SK-N-SH (cell line): ENCODE measurements around the gene ADCK1. TPM values are rescaled to one million over a fixed set of nuclear protein-coding genes. Genes with fewer than 3 reads are reported as not detected.

Experiments used
- CTCF ChIA-PET: fragments of 300-600, 350-600 bp; formaldehyde crosslinking; extraction: SDS; loops from one replicate; lab custom pipeline; 2021; lab: Yijun Ruan, JAX
- POLR2A ChIA-PET: fragments of 350-600 bp; sonication (Branson Sonifier 250); formaldehyde crosslinking; extraction: SDS; loops from one replicate; lab custom pipeline; 2020; ENCODE audit warnings: antibody characterized with exemption, inconsistent platforms; lab: Yijun Ruan, JAX
- DNase-seq: peaks from one replicate; pipeline ENCODE4 v3.0.0; 2012
- H2AFZ ChIP-seq: fragments of 200-600 bp; sonication (generic); 2 replicates; pipeline ENCODE4 v1.8.1; 2016; ENCODE audit warnings: antibody characterized with exemption, mild to moderate bottlenecking, low read depth
- H3F3A ChIP-seq: fragments of 200-600 bp; sonication (generic); replicated peaks from 2 replicates; pipeline ENCODE3; 2016; ENCODE audit warnings: antibody characterized with exemption, mild to moderate bottlenecking; ENCODE audit not compliant: insufficient read depth
- H3K27ac ChIP-seq, 2 experiments: fragments of 200-500 bp in 1 of 2; fragments of 200-600 bp in 1 of 2; sonication (Bioruptor generic) in 1 of 2; sonication (generic), shearing (Covaris generic) in 1 of 2; 2 replicates each; pipeline versions ENCODE4 v1.5.1 to v1.6.1; 2014 to 2016; ENCODE audit warnings: low read depth in 2 of 2, inconsistent platforms in 1 of 2, low read length in 1 of 2, mild to moderate bottlenecking in 1 of 2, mixed read lengths in 1 of 2
- H3K27me3 ChIP-seq: fragments of 200-600 bp; sonication (generic), shearing (Covaris generic); 2 replicates; pipeline ENCODE4 v1.6.1; 2016; ENCODE audit warnings: mixed run types; ENCODE audit not compliant: insufficient read depth
- H3K36me3 ChIP-seq, 2 experiments: fragments of 200-500 bp in 1 of 2; fragments of 200-600 bp in 1 of 2; sonication (Bioruptor generic) in 1 of 2; sonication (generic) in 1 of 2; replicated peaks in 1 of 2; 2 replicates each; pipeline versions ENCODE3 to v1.5.1; 2014 to 2016; ENCODE audit warnings: low read length in 1 of 2, mild to moderate bottlenecking in 1 of 2; ENCODE audit not compliant: insufficient read depth in 2 of 2, control insufficient read depth in 1 of 2
- H3K4me1 ChIP-seq, 2 experiments: fragments of 200-500 bp in 1 of 2; fragments of 200-600 bp in 1 of 2; sonication (Bioruptor generic) in 1 of 2; sonication (generic), shearing (Covaris generic) in 1 of 2; 2 replicates each; pipeline versions ENCODE4 v1.5.1 to v1.6.1; 2014 to 2016; ENCODE audit warnings: low read depth in 1 of 2, low read length in 1 of 2, mixed run types in 1 of 2; ENCODE audit not compliant: insufficient read depth in 2 of 2, control insufficient read depth in 1 of 2
- H3K4me2 ChIP-seq: fragments of 200-600 bp; sonication (generic), shearing (Covaris generic); 2 replicates; pipeline ENCODE4 v1.6.1; 2017; ENCODE audit warnings: mixed run types
- H3K4me3 ChIP-seq, 2 experiments: fragments of 200-500 bp in 1 of 2; fragments of 200-600 bp in 1 of 2; sonication (Bioruptor generic) in 1 of 2; sonication (generic), shearing (Covaris generic) in 1 of 2; 2 replicates each; pipeline versions ENCODE4 v1.5.1 to v1.8.1; 2014 to 2016; ENCODE audit warnings: low read depth in 2 of 2, inconsistent platforms in 1 of 2, low read length in 1 of 2, mild to moderate bottlenecking in 1 of 2, mixed read lengths in 1 of 2, moderate library complexity in 1 of 2
- H3K79me2 ChIP-seq: fragments of 200-600 bp; sonication (generic); 2 replicates; pipeline ENCODE4 v1.8.1; 2017; ENCODE audit warnings: mild to moderate bottlenecking; ENCODE audit not compliant: insufficient read depth
- H3K9ac ChIP-seq: fragments of 200-600 bp; sonication (generic); 2 replicates; pipeline ENCODE4 v1.6.1; 2017; ENCODE audit warnings: mixed run types
- H3K9me2 ChIP-seq: fragments of 200-600 bp; sonication (generic); 2 replicates; pipeline ENCODE4 v1.6.1; 2017; ENCODE audit warnings: mixed run types
- H3K9me3 ChIP-seq: fragments of 200-600 bp; sonication (generic); 2 replicates; pipeline ENCODE4 v1.6.1; 2017; ENCODE audit warnings: mixed run types, mild to moderate bottlenecking, moderate library complexity
- H4K20me1 ChIP-seq: fragments of 200-600 bp; sonication (generic); 2 replicates; pipeline ENCODE4 v1.6.1; 2017; ENCODE audit warnings: mild to moderate bottlenecking, mixed run types; ENCODE audit not compliant: insufficient read depth
- EZH2phosphoT487 ChIP-seq: fragments of 200-600 bp; sonication (generic); IDR thresholded peaks from 2 replicates; pipeline ENCODE4 v1.6.1; 2017; ENCODE audit warnings: low read depth, mixed run types, mild to moderate bottlenecking, antibody characterized with exemption, moderate library complexity, borderline replicate concordance
- IRF3 ChIP-seq: fragments of 150-350 bp; IDR thresholded peaks from 2 replicates; pipeline ENCODE4 v1.6.1; 2016; ENCODE audit warnings: mild to moderate bottlenecking, low read depth, low read length
- JUND ChIP-seq: IDR thresholded peaks from 2 replicates; pipeline ENCODE4 v1.4.0; 2012
- MEF2A ChIP-seq: IDR thresholded peaks from 2 replicates; pipeline ENCODE4 v1.4.0; 2012; ENCODE audit warnings: low read depth, borderline replicate concordance
- MXI1 ChIP-seq: IDR thresholded peaks from 2 replicates; pipeline ENCODE4 v1.6.1; 2012; ENCODE audit warnings: mild to moderate bottlenecking, low read depth, low read length, improper control_type of control experiment
- NFIC ChIP-seq: IDR thresholded peaks from 2 replicates; pipeline ENCODE4 v1.4.0; 2012; ENCODE audit warnings: borderline replicate concordance
- POLR2AphosphoS5 ChIP-seq: IDR thresholded peaks from 2 replicates; pipeline ENCODE4 v1.6.1; 2012; ENCODE audit warnings: low read depth, low read length
- RAD21 ChIP-seq: IDR thresholded peaks from 2 replicates; pipeline ENCODE4 v1.6.1; 2012; ENCODE audit warnings: mild to moderate bottlenecking, low read length
- RXRA ChIP-seq: IDR thresholded peaks from 2 replicates; pipeline ENCODE4 v1.4.0; 2012; ENCODE audit warnings: low read depth, mild to moderate bottlenecking, borderline replicate concordance
- SIN3A ChIP-seq: IDR thresholded peaks from 2 replicates; pipeline ENCODE4 v1.6.1; 2012; ENCODE audit warnings: low read depth, mild to moderate bottlenecking, low read length, moderate library complexity, borderline replicate concordance
- USF1 ChIP-seq: IDR thresholded peaks from 2 replicates; pipeline ENCODE4 v1.4.0; 2012; ENCODE audit warnings: low read depth, borderline replicate concordance
- USF2 ChIP-seq: fragments of 150-350 bp; IDR thresholded peaks from 2 replicates; pipeline ENCODE4 v1.6.1; 2017; ENCODE audit warnings: antibody characterized with exemption, low read length, low read depth, borderline replicate concordance
- YY1 ChIP-seq: IDR thresholded peaks from 2 replicates; pipeline ENCODE4 v1.4.0; 2012; ENCODE audit warnings: low read depth, mild to moderate bottlenecking
- ZBTB33 ChIP-seq: IDR thresholded peaks from 2 replicates; pipeline ENCODE4 v1.4.0; 2012; ENCODE audit warnings: low read depth, borderline replicate concordance
- WGBS: methylation state at CpG from one replicate; pipeline ENCODE4 v1.1.6; 2017; ENCODE audit warnings: low lambda C conversion rate; 5-methylcytosine and 5-hydroxymethylcytosine counted together
- polyA plus RNA-seq, 3 experiments: library from polyadenylated mRNA; depleted of rRNA; stranded (reverse); fragments of >200 nt; gene quantifications; 2 replicates each; pipeline ENCODE4 v1.2.3, GENCODE V29; 2012

The ADCK1 gene
- polyA plus RNA-seq, 1 of the 3 experiments (the other 2 are of a cell fraction) = 11.4 TPM

- ChIA-PET POLR2A (no interaction called here), CTCF (interaction anchor here (3.8 kb wide), 1 partner anchor 24 kb away, joined by 10 read pairs; no protein-coding TSS in a partner anchor)
- Histone ChIP-seq H3K27ac (no peak overlapping the region), H3F3A (no peaks in the 10 kb centered on the region), H3K4me3 (no peak overlapping the region), H3K4me1 (no peaks in the 10 kb centered on the region), H3K9me2 (no peaks in the 10 kb centered on the region), H3K9ac (no peak overlapping the region), H3K4me2 (no peak overlapping the region), H3K79me2 (no peaks in the 10 kb centered on the region), H3K27me3 (no peaks in the 10 kb centered on the region), H4K20me1 (no peaks in the 10 kb centered on the region), H3K36me3 (no peaks in the 10 kb centered on the region), H2AFZ (no peak overlapping the region), H3K9me3 (no peaks in the 10 kb centered on the region)
- no peak for DNase-seq
- TF ChIP-seq JUND = no peak
- no peak for TF ChIP-seq RAD21
- TF ChIP-seq RXRA = no peak
- no peak for TF ChIP-seq IRF3
- no peak for TF ChIP-seq POLR2AphosphoS5
- TF ChIP-seq MEF2A = no peak
- no peak for TF ChIP-seq EZH2phosphoT487
- no peak for TF ChIP-seq YY1
- no peak for TF ChIP-seq USF1
- TF ChIP-seq USF2 = no peak
- no peak for TF ChIP-seq NFIC
- no peak for TF ChIP-seq MXI1
- no peak for TF ChIP-seq ZBTB33
- no peak for TF ChIP-seq SIN3A
- WGBS = 68% methylated on average over 7 of the region's 7 CpGs
These were observed 38.0 kb downstream of the ADCK1 start for GRCh38 chr14:77837926-77838325.
